Measurements from ENCODE around the gene SLIT3.

GRCh38 chr5:168992016-168992415 lies 308.9 kb downstream of the SLIT3 start:
- no peak for TF ChIP-seq POLR2A (IDR thresholded peaks at IDR 0.05; ENCODE audit: low read depth)
- no peak for TF ChIP-seq CTCF (IDR thresholded peaks at IDR 0.05)

Data from esophagus muscularis mucosa (tissue), 3 donors.